PFSK-1 (cell line): ENCODE results near the gene CHCHD1.

Source experiments
- FOXP2 ChIP-seq: optimal IDR thresholded peaks from 2 replicates; pipeline ENCODE3; 2011; ENCODE audit warnings: borderline replicate concordance, control low read depth, inconsistent platforms; ENCODE audit not compliant: insufficient read depth; ENCODE audit errors: extremely low read length, extremely low read depth
- POLR2AphosphoS5 ChIP-seq: IDR thresholded peaks from 2 replicates; pipeline ENCODE4 v1.6.1; 2012; ENCODE audit warnings: low read depth, mild to moderate bottlenecking, control low read depth, low read length, moderate library complexity
- SIN3A ChIP-seq: IDR thresholded peaks from 2 replicates; pipeline ENCODE4 v1.6.1; 2012; ENCODE audit warnings: mild to moderate bottlenecking, low read length, moderate library complexity, borderline replicate concordance; ENCODE audit not compliant: insufficient read depth
- TAF1 ChIP-seq: IDR thresholded peaks from 2 replicates; pipeline ENCODE4 v1.6.1; 2012; ENCODE audit warnings: low read length, control low read depth, borderline replicate concordance; ENCODE audit not compliant: insufficient read depth
- TF ChIP-seq, protein P1 (sequence below), 2 experiments: IDR thresholded peaks; 2 replicates each; pipeline versions ENCODE4 v1.6.1 to v1.8.0; 2011 to 2012; ENCODE audit warnings: low read depth in 2 of 2, low read length in 2 of 2, control low read depth in 1 of 2, inconsistent platforms in 1 of 2, mild to moderate bottlenecking in 1 of 2, moderate library complexity in 1 of 2; ENCODE audit not compliant: insufficient read depth in 1 of 2

- TF ChIP-seq TAF1 = no peak
- TF ChIP-seq POLR2AphosphoS5 = no peak
- TF ChIP-seq, protein P1, sequence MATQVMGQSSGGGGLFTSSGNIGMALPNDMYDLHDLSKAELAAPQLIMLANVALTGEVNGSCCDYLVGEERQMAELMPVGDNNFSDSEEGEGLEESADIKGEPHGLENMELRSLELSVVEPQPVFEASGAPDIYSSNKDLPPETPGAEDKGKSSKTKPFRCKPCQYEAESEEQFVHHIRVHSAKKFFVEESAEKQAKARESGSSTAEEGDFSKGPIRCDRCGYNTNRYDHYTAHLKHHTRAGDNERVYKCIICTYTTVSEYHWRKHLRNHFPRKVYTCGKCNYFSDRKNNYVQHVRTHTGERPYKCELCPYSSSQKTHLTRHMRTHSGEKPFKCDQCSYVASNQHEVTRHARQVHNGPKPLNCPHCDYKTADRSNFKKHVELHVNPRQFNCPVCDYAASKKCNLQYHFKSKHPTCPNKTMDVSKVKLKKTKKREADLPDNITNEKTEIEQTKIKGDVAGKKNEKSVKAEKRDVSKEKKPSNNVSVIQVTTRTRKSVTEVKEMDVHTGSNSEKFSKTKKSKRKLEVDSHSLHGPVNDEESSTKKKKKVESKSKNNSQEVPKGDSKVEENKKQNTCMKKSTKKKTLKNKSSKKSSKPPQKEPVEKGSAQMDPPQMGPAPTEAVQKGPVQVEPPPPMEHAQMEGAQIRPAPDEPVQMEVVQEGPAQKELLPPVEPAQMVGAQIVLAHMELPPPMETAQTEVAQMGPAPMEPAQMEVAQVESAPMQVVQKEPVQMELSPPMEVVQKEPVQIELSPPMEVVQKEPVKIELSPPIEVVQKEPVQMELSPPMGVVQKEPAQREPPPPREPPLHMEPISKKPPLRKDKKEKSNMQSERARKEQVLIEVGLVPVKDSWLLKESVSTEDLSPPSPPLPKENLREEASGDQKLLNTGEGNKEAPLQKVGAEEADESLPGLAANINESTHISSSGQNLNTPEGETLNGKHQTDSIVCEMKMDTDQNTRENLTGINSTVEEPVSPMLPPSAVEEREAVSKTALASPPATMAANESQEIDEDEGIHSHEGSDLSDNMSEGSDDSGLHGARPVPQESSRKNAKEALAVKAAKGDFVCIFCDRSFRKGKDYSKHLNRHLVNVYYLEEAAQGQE (IDR thresholded peaks at IDR 0.05; ENCODE audit: insufficient read depth in 1 of 2, low read depth in 2 of 2, low read length in 2 of 2) = no peak
- TF ChIP-seq FOXP2 = no peak
- no peak for TF ChIP-seq SIN3A
Measured at GRCh38 chr10:73788864-73789658, 7.2 kb downstream of the CHCHD1 start.
